Amniotic stem cell (primary cell): ENCODE measurements around the gene MRAP2.

Experiments
- DNase-seq: peaks from one replicate; lab custom pipeline; 2025; lab: John Stamatoyannopoulos, UW

Gene MRAP2

DNA sequence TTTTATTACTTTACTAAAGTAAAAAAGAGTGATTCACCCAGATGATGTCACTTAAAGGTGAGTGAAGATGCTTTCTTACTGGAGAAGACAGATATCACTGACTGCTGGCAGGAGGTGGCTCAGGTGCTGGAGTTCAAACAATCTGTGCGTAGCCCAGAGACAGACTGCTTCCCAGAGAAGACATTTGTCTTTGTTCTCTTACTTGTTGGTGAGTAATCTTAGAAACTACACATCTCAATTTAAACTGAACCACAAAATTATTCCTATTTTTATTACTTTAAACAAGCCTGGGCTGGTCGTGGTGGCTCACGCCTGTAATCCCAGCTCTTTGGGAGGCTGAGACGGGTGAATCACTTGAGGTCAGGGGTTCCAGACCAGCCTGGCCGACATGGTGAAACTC, 101.7 kb downstream of the MRAP2 start:
- DNase-seq, result no peak

DNA sequence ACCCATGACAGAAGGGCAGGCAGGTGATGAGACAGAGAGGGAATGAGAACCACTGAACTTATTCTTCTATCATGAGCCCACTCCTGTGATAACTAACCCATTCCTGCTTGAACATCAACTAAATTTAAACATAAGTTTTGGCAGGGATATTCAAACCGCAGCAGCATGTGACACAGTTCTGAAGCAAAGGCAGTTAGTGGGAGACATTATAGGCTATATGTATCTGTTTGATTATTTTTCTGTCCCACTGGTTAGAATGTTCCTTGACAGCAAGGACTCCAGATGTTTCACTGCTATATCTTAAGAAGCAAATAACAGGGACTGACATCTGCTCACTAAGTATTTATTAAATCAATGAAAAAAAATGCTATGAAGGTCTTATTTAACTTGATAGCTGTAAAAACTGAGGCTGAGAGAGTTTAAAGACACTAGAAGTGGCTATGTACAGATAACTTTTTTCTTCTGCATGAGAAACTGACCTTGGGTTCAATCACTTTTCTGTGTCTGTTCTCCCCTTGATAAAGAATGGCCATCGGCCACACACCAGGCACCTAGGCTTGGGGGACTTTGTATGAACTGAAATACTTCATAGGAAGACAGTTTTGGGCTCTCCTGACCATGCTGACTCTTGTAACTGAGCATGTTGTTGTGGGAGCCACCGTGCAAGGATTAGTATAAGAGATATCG, 102.9 kb downstream of the MRAP2 start:
- DNase-seq, result no peak

DNA sequence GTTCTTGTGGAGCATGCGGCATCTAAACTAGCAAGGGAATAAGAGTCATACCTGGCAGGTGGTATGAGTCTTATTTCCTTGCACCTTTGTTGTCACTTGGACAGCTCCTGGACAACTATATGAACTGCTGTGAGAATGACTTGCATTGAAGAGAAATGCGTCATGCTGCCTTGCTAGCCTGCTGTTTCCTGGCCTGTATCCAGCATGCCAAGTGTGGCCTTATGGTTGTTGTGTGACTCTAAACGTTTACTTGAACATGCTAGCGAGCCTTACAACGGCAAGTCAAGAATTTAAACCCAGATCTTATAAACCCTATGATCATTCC, 103.4 kb downstream of the MRAP2 start:
- no peak for DNase-seq

DNA sequence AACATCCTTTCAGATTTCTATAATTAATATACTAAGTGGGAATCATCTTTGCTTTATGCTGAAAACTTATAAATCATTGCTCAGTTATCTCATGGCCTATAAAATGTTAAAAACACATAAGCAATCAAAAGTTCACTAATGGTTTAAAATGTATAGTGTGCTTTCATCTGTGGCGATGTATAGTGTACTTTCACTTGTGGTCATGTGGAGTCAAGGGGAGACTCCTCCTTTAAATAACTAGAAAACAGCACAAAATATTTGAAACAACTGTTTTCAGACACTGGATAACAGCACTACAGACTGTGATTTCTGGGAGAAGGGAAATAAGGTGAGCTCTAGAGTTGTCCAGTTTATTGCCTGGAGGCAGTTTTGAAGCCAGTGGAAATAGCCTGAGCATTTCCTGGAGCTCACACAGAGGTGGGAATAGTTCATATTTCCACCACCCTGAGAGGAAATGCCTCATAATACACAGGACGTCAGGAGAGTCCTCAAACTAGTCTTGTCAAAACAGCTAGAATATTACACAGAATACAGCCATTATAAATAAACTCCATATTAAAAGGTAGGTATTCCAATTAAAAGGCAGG, 104.5 kb downstream of the MRAP2 start:
- no peak for DNase-seq

DNA sequence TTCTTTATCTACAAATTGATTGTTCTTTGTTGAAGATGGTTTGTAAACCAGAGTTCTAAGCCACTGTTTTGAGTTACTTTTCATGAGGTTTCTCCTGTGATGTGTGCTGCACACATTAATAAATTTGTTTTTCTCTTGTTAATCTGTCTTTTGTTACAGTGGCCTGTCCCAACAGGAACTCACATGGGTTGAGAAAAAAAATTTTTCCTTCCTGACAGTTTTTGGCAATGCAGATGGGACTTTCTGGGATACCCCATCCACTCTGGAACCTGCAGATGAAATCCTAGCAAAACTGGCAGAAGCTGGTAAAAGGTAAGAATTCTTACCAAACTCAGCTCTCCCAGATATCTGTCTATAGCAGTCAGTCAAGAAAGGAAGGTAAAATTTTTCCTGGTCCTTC, 105.7 kb downstream of the MRAP2 start:
- no peak for DNase-seq
